Hematopoietic multipotent progenitor cell treated with erythropoietin and hydrocortisone succinate and interleukin-3 and kit ligand, for 6 days (in vitro differentiated cells): ENCODE data around the gene NXF1.
"Not testable (repeated sequence)": the region's sequence is repeated elsewhere in the genome, so short reads cannot be mapped to it uniquely, and the experiment has no call there.

Experiments
- DNase-seq: peaks from one replicate; pipeline ENCODE4 v3.0.0-alpha.2; 2015

The NXF1 gene

GRCh38 chr11:62805076-62805892, at the start of gene NXF1:
Gene NXF1 (minus strand): TSS chr11:62805440. CDS start chr11:62805356, 84 bp downstream.
- peak; percentile 97 for DNase-seq

GRCh38 chr11:62854013-62854824, 49.0 kb upstream of the NXF1 start:
- peak; percentile 57 for DNase-seq

- peak; percentile 26 for DNase-seq
Observed at GRCh38 chr11:62853279-62853965, 48.2 kb upstream of the NXF1 start.

- DNase-seq = no peak
Observed at GRCh38 chr11:62852523-62853188, 47.4 kb upstream of the NXF1 start.

- peak; percentile 41 for DNase-seq
Observed at GRCh38 chr11:62851807-62852522, 46.7 kb upstream of the NXF1 start.

GRCh38 chr11:62850911-62851806, 45.9 kb upstream of the NXF1 start:
- peak; percentile 69 for DNase-seq

- no peak for DNase-seq
Observed at GRCh38 chr11:62847767-62848314, 42.6 kb upstream of the NXF1 start.

GRCh38 chr11:62846177-62846576, 40.9 kb upstream of the NXF1 start:
- no peak for DNase-seq

GRCh38 chr11:62844154-62844553, 38.9 kb upstream of the NXF1 start:
- no peak for DNase-seq

- no peak for DNase-seq
Observed at GRCh38 chr11:62843466-62843865, 38.2 kb upstream of the NXF1 start.

- not testable (repeated sequence) for DNase-seq
Observed at GRCh38 chr11:62842891-62843290, 37.7 kb upstream of the NXF1 start.

GRCh38 chr11:62842171-62842741, 37.0 kb upstream of the NXF1 start:
- DNase-seq = no peak

- peak; percentile 99 for DNase-seq
Observed at GRCh38 chr11:62841361-62842170, 36.3 kb upstream of the NXF1 start.

GRCh38 chr11:62840721-62841360, 35.6 kb upstream of the NXF1 start:
- peak; percentile 70 for DNase-seq

- DNase-seq = peak; percentile 97
Observed at GRCh38 chr11:62839050-62839945, 34.1 kb upstream of the NXF1 start, which contains the start of gene WDR74. Gene WDR74 (minus strand): TSS chr11:62839590. CDS start chr11:62839570, 20 bp downstream.

- DNase-seq = no peak
Observed at GRCh38 chr11:62835336-62835735, 30.1 kb upstream of the NXF1 start.
